Stimulated activated memory B cell treated with anti-CD40 and anti-IgM and Interleukin-4, amounts not matched to agents 10 μg/mL and 1 μg/mL and 100 μg/mL, for 72 hours (primary cell): ENCODE measurements around the gene SCNN1B.
"Not testable (repeated sequence)": the region's sequence is repeated elsewhere in the genome, so short reads cannot be mapped to it uniquely, and the experiment has no call there.

ENCODE experiments used
- ATAC-seq: fragments of 150-1000 bp; cut with Tn5 transposase; 2 replicates; pipeline ENCODE4 v1.10.0; 2021
- H3K27ac Mint-ChIP-seq: one replicate; pipeline ENCODE4 v1.8.0; 2022; ENCODE audit warnings: mild to moderate bottlenecking, mixed read lengths
- H3K27me3 Mint-ChIP-seq: one replicate; pipeline ENCODE4 v1.8.0; 2022; ENCODE audit warnings: mixed read lengths
- H3K36me3 Mint-ChIP-seq: one replicate; pipeline ENCODE4 v1.8.0; 2022; ENCODE audit warnings: mixed read lengths
- H3K4me1 Mint-ChIP-seq: one replicate; pipeline ENCODE4 v1.8.0; 2022; ENCODE audit warnings: mixed read lengths
- H3K4me3 Mint-ChIP-seq: one replicate; pipeline ENCODE4 v1.8.0; 2022; ENCODE audit warnings: mild to moderate bottlenecking, moderate library complexity, mixed read lengths
- H3K9me3 Mint-ChIP-seq: one replicate; pipeline ENCODE4 v1.8.0; 2022; ENCODE audit warnings: mixed read lengths

SCNN1B gene

GRCh38 chr16:23302045-23302956, at the start of gene SCNN1B:
Gene SCNN1B (plus strand): TSS chr16:23302302. CDS start chr16:23348600, 46,298 bp downstream.
- Mint-ChIP-seq H3K27ac (no peak within 1 kb of the TSS), H3K4me3 (peak within 1 kb of the TSS; percentile 65), H3K27me3 (peaks cover 25% of the 10 kb centered on the region)

GRCh38 chr16:23252310-23252709, 49.8 kb upstream of the SCNN1B start:
- Mint-ChIP-seq H3K4me3 (no peak overlapping the region), H3K36me3 (no peaks in the 10 kb centered on the region), H3K27me3 (peaks cover 30% of the 10 kb centered on the region), H3K27ac (no peak overlapping the region), H3K9me3 (peaks cover 15% of the 10 kb centered on the region), H3K4me1 (no peaks in the 10 kb centered on the region)
- ATAC-seq = no peak

More at GRCh38 chr16:23302045-23302956, at the start of gene SCNN1B:
- peak; percentile 35 for ATAC-seq
- Mint-ChIP-seq H3K9me3 (no peaks in the 10 kb centered on the region), H3K4me1 (peaks cover 11% of the 10 kb centered on the region), H3K36me3 (no peaks in the 10 kb centered on the region)

GRCh38 chr16:23253650-23254049, 48.5 kb upstream of the SCNN1B start:
- not testable (repeated sequence) for ATAC-seq, H3K4me1 Mint-ChIP-seq, H3K4me3 Mint-ChIP-seq, H3K36me3 Mint-ChIP-seq, H3K27ac Mint-ChIP-seq
- Mint-ChIP-seq H3K27me3 (peaks cover 42% of the 10 kb centered on the region), H3K9me3 (peaks cover 17% of the 10 kb centered on the region)

- Mint-ChIP-seq H3K4me1 (no peaks in the 10 kb centered on the region), H3K9me3 (peaks cover 18% of the 10 kb centered on the region), H3K27ac (no peak overlapping the region), H3K4me3 (no peak overlapping the region), H3K27me3 (peaks cover 47% of the 10 kb centered on the region), H3K36me3 (no peaks in the 10 kb centered on the region)
- ATAC-seq = no peak
These were observed 47.8 kb upstream of the SCNN1B start for GRCh38 chr16:23254338-23254737.

GRCh38 chr16:23255000-23255399, 47.1 kb upstream of the SCNN1B start:
- H3K27ac Mint-ChIP-seq = no peak overlapping the region
- no peak for ATAC-seq

GRCh38 chr16:23256440-23256839, 45.7 kb upstream of the SCNN1B start:
- ATAC-seq = no peak
- H3K9me3 Mint-ChIP-seq = peaks cover 10% of the 10 kb centered on the region
- no peak overlapping the region for H3K27ac Mint-ChIP-seq
- H3K4me1 Mint-ChIP-seq = no peaks in the 10 kb centered on the region
- H3K27me3 Mint-ChIP-seq = peaks cover 39% of the 10 kb centered on the region
- no peak overlapping the region for H3K4me3 Mint-ChIP-seq
- H3K36me3 Mint-ChIP-seq = no peaks in the 10 kb centered on the region

More at GRCh38 chr16:23255000-23255399, 47.1 kb upstream of the SCNN1B start:
- H3K36me3 Mint-ChIP-seq = no peaks in the 10 kb centered on the region
- no peaks in the 10 kb centered on the region for H3K4me1 Mint-ChIP-seq
- no peak overlapping the region for H3K4me3 Mint-ChIP-seq
- H3K27me3 Mint-ChIP-seq = peaks cover 52% of the 10 kb centered on the region
- H3K9me3 Mint-ChIP-seq = peaks cover 21% of the 10 kb centered on the region

GRCh38 chr16:23257682-23258081, 44.4 kb upstream of the SCNN1B start:
- Mint-ChIP-seq H3K27me3 (peaks cover 30% of the 10 kb centered on the region), H3K4me1 (no peaks in the 10 kb centered on the region), H3K36me3 (no peaks in the 10 kb centered on the region), H3K9me3 (peaks cover 10% of the 10 kb centered on the region), H3K4me3 (no peak overlapping the region), H3K27ac (no peak overlapping the region)
- ATAC-seq = no peak

- Mint-ChIP-seq H3K4me1 (no peaks in the 10 kb centered on the region), H3K27me3 (peaks cover 36% of the 10 kb centered on the region), H3K36me3 (no peaks in the 10 kb centered on the region), H3K27ac (no peak overlapping the region), H3K9me3 (peaks cover 10% of the 10 kb centered on the region), H3K4me3 (no peak overlapping the region)
- no peak for ATAC-seq
These were observed 43.2 kb upstream of the SCNN1B start for GRCh38 chr16:23258919-23259237.

GRCh38 chr16:23267647-23268046, 34.5 kb upstream of the SCNN1B start:
- H3K27ac Mint-ChIP-seq = no peak overlapping the region
- peaks cover 20% of the 10 kb centered on the region for H3K27me3 Mint-ChIP-seq
- H3K9me3 Mint-ChIP-seq = peaks cover 3% of the 10 kb centered on the region
- H3K36me3 Mint-ChIP-seq = no peaks in the 10 kb centered on the region
- no peaks in the 10 kb centered on the region for H3K4me1 Mint-ChIP-seq
- ATAC-seq = no peak
- H3K4me3 Mint-ChIP-seq = no peak overlapping the region

- H3K36me3 Mint-ChIP-seq = no peaks in the 10 kb centered on the region
- ATAC-seq = no peak
- no peak overlapping the region for H3K27ac Mint-ChIP-seq
- no peaks in the 10 kb centered on the region for H3K4me1 Mint-ChIP-seq
- H3K27me3 Mint-ChIP-seq = peaks cover 17% of the 10 kb centered on the region
- peaks cover 3% of the 10 kb centered on the region for H3K9me3 Mint-ChIP-seq
- no peak overlapping the region for H3K4me3 Mint-ChIP-seq
These were observed 33.5 kb upstream of the SCNN1B start for GRCh38 chr16:23268561-23268960.

GRCh38 chr16:23269248-23269953, 32.7 kb upstream of the SCNN1B start:
- Mint-ChIP-seq H3K9me3 (peaks cover 3% of the 10 kb centered on the region), H3K36me3 (no peaks in the 10 kb centered on the region), H3K27ac (no peak overlapping the region), H3K4me3 (no peak overlapping the region), H3K4me1 (no peaks in the 10 kb centered on the region), H3K27me3 (peaks cover 16% of the 10 kb centered on the region)
- peak; percentile 20 for ATAC-seq

GRCh38 chr16:23270654-23271053, 31.4 kb upstream of the SCNN1B start:
- H3K4me3 Mint-ChIP-seq = no peak overlapping the region
- H3K4me1 Mint-ChIP-seq = no peaks in the 10 kb centered on the region
- peaks cover 6% of the 10 kb centered on the region for H3K9me3 Mint-ChIP-seq
- no peak for ATAC-seq
- H3K36me3 Mint-ChIP-seq = no peaks in the 10 kb centered on the region
- H3K27ac Mint-ChIP-seq = no peak overlapping the region
- H3K27me3 Mint-ChIP-seq = peaks cover 19% of the 10 kb centered on the region

- ATAC-seq = no peak
- Mint-ChIP-seq H3K27ac (no peak overlapping the region), H3K9me3 (peaks cover 6% of the 10 kb centered on the region), H3K36me3 (no peaks in the 10 kb centered on the region), H3K27me3 (peaks cover 56% of the 10 kb centered on the region), H3K4me3 (no peak overlapping the region), H3K4me1 (no peaks in the 10 kb centered on the region)
These were observed 27.1 kb upstream of the SCNN1B start for GRCh38 chr16:23274968-23275367.

- H3K36me3 Mint-ChIP-seq = no peaks in the 10 kb centered on the region
These were observed 25.3 kb upstream of the SCNN1B start for GRCh38 chr16:23276821-23277220.

GRCh38 chr16:23278031-23278430, 24.1 kb upstream of the SCNN1B start:
- Mint-ChIP-seq H3K27ac (no peak overlapping the region), H3K9me3 (peaks cover 3% of the 10 kb centered on the region), H3K4me3 (no peak overlapping the region), H3K27me3 (peaks cover 73% of the 10 kb centered on the region), H3K36me3 (no peaks in the 10 kb centered on the region), H3K4me1 (no peaks in the 10 kb centered on the region)
- ATAC-seq = no peak

More at GRCh38 chr16:23276821-23277220, 25.3 kb upstream of the SCNN1B start:
- Mint-ChIP-seq H3K4me1 (no peaks in the 10 kb centered on the region), H3K27ac (no peak overlapping the region), H3K27me3 (peaks cover 73% of the 10 kb centered on the region), H3K4me3 (no peak overlapping the region), H3K9me3 (peaks cover 6% of the 10 kb centered on the region)
- no peak for ATAC-seq
